Activated naive CD4-positive, alpha-beta T cell treated with anti-CD3 and anti-CD28 coated beads, Interleukin-2, amount 10 ng/mL, durations not matched to agents 7 days and 5 days (primary cell): ENCODE results near the gene APOBEC3A.
"Not testable (repeated sequence)": the region's sequence is repeated elsewhere in the genome, so short reads cannot be mapped to it uniquely, and the experiment has no call there.

ENCODE experiments used
- CTCF ChIA-PET: fragments of 350-600 bp; sonication (Branson Sonifier 250); formaldehyde crosslinking; loops from one replicate; lab custom pipeline; 2021; ENCODE audit warnings: antibody characterized with exemption; lab: Charles Lee
- DNase-seq: peaks from one replicate; pipeline ENCODE4 v3.0.0-alpha.2; 2020
- H3K27ac Mint-ChIP-seq: one replicate; pipeline ENCODE4 v1.8.0; 2021; ENCODE audit warnings: mild to moderate bottlenecking, moderate library complexity, mixed read lengths
- H3K27me3 Mint-ChIP-seq: one replicate; pipeline ENCODE4 v1.8.0; 2021; ENCODE audit warnings: mild to moderate bottlenecking, mixed read lengths
- H3K36me3 Mint-ChIP-seq: one replicate; pipeline ENCODE4 v1.8.0; 2021; ENCODE audit warnings: mixed read lengths
- H3K4me1 Mint-ChIP-seq: one replicate; pipeline ENCODE4 v1.8.0; 2021; ENCODE audit warnings: mixed read lengths
- H3K4me3 Mint-ChIP-seq: one replicate; pipeline ENCODE4 v1.8.0; 2021; ENCODE audit warnings: mild to moderate bottlenecking, moderate library complexity, mixed read lengths
- H3K9me3 Mint-ChIP-seq: one replicate; pipeline ENCODE4 v1.8.0; 2021; ENCODE audit warnings: mixed read lengths

The APOBEC3A gene

GRCh38 chr22:38936562-38936961 lies 20.8 kb upstream of the APOBEC3A start:
- CTCF ChIA-PET, result no interaction called here
- Mint-ChIP-seq H3K27me3 (peaks cover 33% of the 10 kb centered on the region), H3K36me3 (no peaks in the 10 kb centered on the region), H3K9me3 (no peaks in the 10 kb centered on the region), H3K4me3 (no peak overlapping the region), H3K4me1 (peaks cover 4% of the 10 kb centered on the region), H3K27ac (no peak overlapping the region)
- no peak for DNase-seq

- CTCF ChIA-PET, result no interaction called here
- peaks cover 36% of the 10 kb centered on the region for H3K27me3 Mint-ChIP-seq
- H3K9me3 Mint-ChIP-seq, result no peaks in the 10 kb centered on the region
- no peak for DNase-seq
- H3K27ac Mint-ChIP-seq, result no peak overlapping the region
- no peak overlapping the region for H3K4me3 Mint-ChIP-seq
- peaks cover 9% of the 10 kb centered on the region for H3K4me1 Mint-ChIP-seq
- no peaks in the 10 kb centered on the region for H3K36me3 Mint-ChIP-seq
Observed at GRCh38 chr22:38937036-38937435, 20.4 kb upstream of the APOBEC3A start.

GRCh38 chr22:38937541-38937940 lies 19.9 kb upstream of the APOBEC3A start:
- no peaks in the 10 kb centered on the region for H3K36me3 Mint-ChIP-seq
- peaks cover 38% of the 10 kb centered on the region for H3K27me3 Mint-ChIP-seq
- CTCF ChIA-PET, result no interaction called here
- no peak overlapping the region for H3K4me3 Mint-ChIP-seq
- H3K4me1 Mint-ChIP-seq, result peaks cover 12% of the 10 kb centered on the region
- no peaks in the 10 kb centered on the region for H3K9me3 Mint-ChIP-seq
- no peak overlapping the region for H3K27ac Mint-ChIP-seq
- no peak for DNase-seq

GRCh38 chr22:38938221-38938620 lies 19.2 kb upstream of the APOBEC3A start:
- H3K9me3 Mint-ChIP-seq, result no peaks in the 10 kb centered on the region
- DNase-seq, result no peak
- no peak overlapping the region for H3K27ac Mint-ChIP-seq
- CTCF ChIA-PET, result no interaction called here
- H3K36me3 Mint-ChIP-seq, result no peaks in the 10 kb centered on the region
- H3K27me3 Mint-ChIP-seq, result peaks cover 44% of the 10 kb centered on the region
- H3K4me1 Mint-ChIP-seq, result peaks cover 14% of the 10 kb centered on the region
- H3K4me3 Mint-ChIP-seq, result no peak overlapping the region

GRCh38 chr22:38938925-38939324 lies 18.5 kb upstream of the APOBEC3A start:
- H3K4me3 Mint-ChIP-seq, result no peak overlapping the region
- peaks cover 47% of the 10 kb centered on the region for H3K27me3 Mint-ChIP-seq
- no peaks in the 10 kb centered on the region for H3K36me3 Mint-ChIP-seq
- CTCF ChIA-PET, result interaction anchor here (0.8 to 1.0 kb wide), 2 partner anchors 36 to 69 kb away, joined by 3 to 5 read pairs; no protein-coding TSS in a partner anchor
- H3K4me1 Mint-ChIP-seq, result peaks cover 19% of the 10 kb centered on the region
- no peak overlapping the region for H3K27ac Mint-ChIP-seq
- no peaks in the 10 kb centered on the region for H3K9me3 Mint-ChIP-seq
- DNase-seq, result no peak

GRCh38 chr22:38940811-38941384 lies 16.5 kb upstream of the APOBEC3A start:
- CTCF ChIA-PET, result interaction anchor here (0.5 to 1.1 kb wide), 4 partner anchors 14 to 409 kb away, joined by 3 to 7 read pairs (median 4); no protein-coding TSS in a partner anchor
- Mint-ChIP-seq H3K4me1 (peaks cover 21% of the 10 kb centered on the region), H3K9me3 (no peaks in the 10 kb centered on the region), H3K4me3 (no peak overlapping the region), H3K27me3 (peaks cover 57% of the 10 kb centered on the region), H3K27ac (no peak overlapping the region), H3K36me3 (no peaks in the 10 kb centered on the region)
- no peak for DNase-seq

GRCh38 chr22:38941488-38941987 lies 15.9 kb upstream of the APOBEC3A start:
- peak overlapping the region; percentile 21 for H3K27ac Mint-ChIP-seq
- DNase-seq, result peak; percentile 42
- no peaks in the 10 kb centered on the region for H3K9me3 Mint-ChIP-seq
- H3K27me3 Mint-ChIP-seq, result peaks cover 61% of the 10 kb centered on the region
- peaks cover 23% of the 10 kb centered on the region for H3K4me1 Mint-ChIP-seq
- CTCF ChIA-PET, result interaction anchor here (0.5 to 1.1 kb wide), 5 partner anchors 9 to 409 kb away, joined by 3 to 7 read pairs (median 4); no protein-coding TSS in a partner anchor
- H3K36me3 Mint-ChIP-seq, result no peaks in the 10 kb centered on the region
- H3K4me3 Mint-ChIP-seq, result peak overlapping the region; percentile 55

- no peaks in the 10 kb centered on the region for H3K36me3 Mint-ChIP-seq
- H3K4me1 Mint-ChIP-seq, result peaks cover 23% of the 10 kb centered on the region
- CTCF ChIA-PET, result interaction anchor here (0.6 to 1.7 kb wide), 5 partner anchors 9 to 1248 kb away, joined by 3 to 5 read pairs (median 3); no protein-coding TSS in a partner anchor
- H3K27ac Mint-ChIP-seq, result no peak overlapping the region
- peaks cover 73% of the 10 kb centered on the region for H3K27me3 Mint-ChIP-seq
- H3K9me3 Mint-ChIP-seq, result no peaks in the 10 kb centered on the region
- H3K4me3 Mint-ChIP-seq, result no peak overlapping the region
- DNase-seq, result no peak
Observed at GRCh38 chr22:38942702-38943101, 14.7 kb upstream of the APOBEC3A start.

GRCh38 chr22:38943201-38943600 lies 14.2 kb upstream of the APOBEC3A start:
- DNase-seq, result no peak
- CTCF ChIA-PET, result interaction anchor here (0.6 to 1.7 kb wide), 4 partner anchors 8 to 1249 kb away, joined by 3 to 5 read pairs (median 3); no protein-coding TSS in a partner anchor
- H3K4me1 Mint-ChIP-seq, result peaks cover 23% of the 10 kb centered on the region
- no peak overlapping the region for H3K27ac Mint-ChIP-seq
- peaks cover 73% of the 10 kb centered on the region for H3K27me3 Mint-ChIP-seq
- no peak overlapping the region for H3K4me3 Mint-ChIP-seq
- no peaks in the 10 kb centered on the region for H3K9me3 Mint-ChIP-seq
- no peaks in the 10 kb centered on the region for H3K36me3 Mint-ChIP-seq

- peak; percentile 4 for DNase-seq
- Mint-ChIP-seq H3K4me1 (peaks cover 23% of the 10 kb centered on the region), H3K36me3 (no peaks in the 10 kb centered on the region), H3K4me3 (no peak overlapping the region), H3K27ac (no peak overlapping the region), H3K27me3 (peaks cover 73% of the 10 kb centered on the region), H3K9me3 (no peaks in the 10 kb centered on the region)
- CTCF ChIA-PET, result no interaction called here
Observed at GRCh38 chr22:38943882-38944281, 13.5 kb upstream of the APOBEC3A start.

- Mint-ChIP-seq H3K4me3 (no peak overlapping the region), H3K4me1 (peaks cover 23% of the 10 kb centered on the region), H3K9me3 (no peaks in the 10 kb centered on the region), H3K27ac (no peak overlapping the region), H3K27me3 (peaks cover 69% of the 10 kb centered on the region), H3K36me3 (no peaks in the 10 kb centered on the region)
- DNase-seq, result peak; percentile 14
- CTCF ChIA-PET, result no interaction called here
Observed at GRCh38 chr22:38944653-38945052, 12.8 kb upstream of the APOBEC3A start.

GRCh38 chr22:38945706-38946338 lies 11.6 kb upstream of the APOBEC3A start:
- CTCF ChIA-PET, H3K27ac Mint-ChIP-seq, H3K9me3 Mint-ChIP-seq, H3K4me3 Mint-ChIP-seq, H3K36me3 Mint-ChIP-seq: not testable (repeated sequence)
- Mint-ChIP-seq H3K4me1 (peaks cover 23% of the 10 kb centered on the region), H3K27me3 (peaks cover 79% of the 10 kb centered on the region)
- DNase-seq, result peak; percentile 10

- CTCF ChIA-PET, result no interaction called here
- no peaks in the 10 kb centered on the region for H3K36me3 Mint-ChIP-seq
- no peaks in the 10 kb centered on the region for H3K9me3 Mint-ChIP-seq
- no peak overlapping the region for H3K4me3 Mint-ChIP-seq
- no peak for DNase-seq
- peaks cover 76% of the 10 kb centered on the region for H3K27me3 Mint-ChIP-seq
- H3K27ac Mint-ChIP-seq, result no peak overlapping the region
- peaks cover 16% of the 10 kb centered on the region for H3K4me1 Mint-ChIP-seq
Observed at GRCh38 chr22:38946771-38947170, 10.6 kb upstream of the APOBEC3A start.

GRCh38 chr22:38947321-38948140 lies 9.9 kb upstream of the APOBEC3A start:
- peaks cover 74% of the 10 kb centered on the region for H3K27me3 Mint-ChIP-seq
- DNase-seq, result peak; percentile 6
- H3K9me3 Mint-ChIP-seq, result no peaks in the 10 kb centered on the region
- no peak overlapping the region for H3K4me3 Mint-ChIP-seq
- H3K4me1 Mint-ChIP-seq, result peaks cover 11% of the 10 kb centered on the region
- no peaks in the 10 kb centered on the region for H3K36me3 Mint-ChIP-seq
- CTCF ChIA-PET, result no interaction called here
- H3K27ac Mint-ChIP-seq, result no peak overlapping the region
